AG04449 (cell line): ENCODE data around the gene TGFBR3.

Source experiments
- CTCF ChIA-PET: fragments of 350-600 bp; formaldehyde crosslinking; extraction: SDS; loops from one replicate; lab custom pipeline; 2021; ENCODE audit warnings: antibody characterized with exemption; lab: Yijun Ruan, JAX
- POLR2A ChIA-PET: fragments of 400-600, 350-600 bp; formaldehyde crosslinking; extraction: SDS; loops from one replicate; lab custom pipeline; 2020; ENCODE audit warnings: antibody characterized with exemption, inconsistent platforms; lab: Yijun Ruan, JAX
- DNase-seq: peaks from one replicate; pipeline ENCODE4 v3.0.0-alpha.2; 2010; ENCODE audit warnings: low read depth, low spot score
- H3K4me3 ChIP-seq: 2 replicates; pipeline ENCODE4 v1.5.1; 2011; ENCODE audit warnings: low read depth, mild to moderate bottlenecking, control low read depth, low read length
- CTCF ChIP-seq: IDR thresholded peaks from one replicate; pipeline ENCODE4 v1.5.1; 2011; ENCODE audit warnings: mild to moderate bottlenecking, moderate library complexity, low read length, control low read depth, inconsistent platforms; ENCODE audit not compliant: insufficient read depth; ENCODE audit errors: missing control alignments

TGFBR3 gene

GRCh38 chr1:91919962-91920361 is 34.0 kb upstream of the TGFBR3 start:
- ChIA-PET CTCF (interaction anchor here (0.9 to 1.8 kb wide), 4 partner anchors 14 to 407 kb away, joined by 3 to 5 read pairs (median 4); no protein-coding TSS in a partner anchor), POLR2A (no interaction called here)
- no peak overlapping the region for H3K4me3 ChIP-seq
- TF ChIP-seq CTCF, result no peak
- no peak for DNase-seq

- no peak overlapping the region for H3K4me3 ChIP-seq
- no peak for TF ChIP-seq CTCF
- ChIA-PET CTCF (interaction anchor here (1.1 kb wide), 1 partner anchor 387 kb away, joined by 4 read pairs; no protein-coding TSS in a partner anchor), POLR2A (interaction anchor here (1.2 kb wide), 1 partner anchor 13 kb away, joined by 3 read pairs; no protein-coding TSS in a partner anchor)
- DNase-seq, result no peak
These were observed 31.0 kb upstream of the TGFBR3 start for GRCh38 chr1:91916811-91917460.

GRCh38 chr1:91916046-91916445 is 30.1 kb upstream of the TGFBR3 start:
- no peak for DNase-seq
- TF ChIP-seq CTCF, result no peak
- H3K4me3 ChIP-seq, result no peak overlapping the region
- ChIA-PET POLR2A (no interaction called here), CTCF (interaction anchor here (1.3 kb wide), 1 partner anchor 32 kb away, joined by 4 read pairs; no protein-coding TSS in a partner anchor)

GRCh38 chr1:91913018-91913417 is 27.1 kb upstream of the TGFBR3 start:
- DNase-seq, result no peak
- CTCF ChIA-PET, result interaction anchor here (0.9 to 1.7 kb wide), 2 partner anchors 15 to 400 kb away, joined by 3 to 5 read pairs; no protein-coding TSS in a partner anchor
- POLR2A ChIA-PET, result no interaction called here
- TF ChIP-seq CTCF, result no peak
- H3K4me3 ChIP-seq, result no peak overlapping the region

- no peak for DNase-seq
- CTCF ChIA-PET, result no interaction called here
- no peak overlapping the region for H3K4me3 ChIP-seq
- TF ChIP-seq CTCF, result no peak
- POLR2A ChIA-PET, result no interaction called here
These were observed 26.3 kb upstream of the TGFBR3 start for GRCh38 chr1:91912266-91912665.

- no peak for TF ChIP-seq CTCF
- ChIA-PET CTCF (interaction anchor here (0.8 to 5.5 kb wide), 9 partner anchors 9 to 399 kb away, joined by 3 to 27 read pairs (median 4); partner anchors contain the start of gene TGFBR3), POLR2A (no interaction called here)
- no peak overlapping the region for H3K4me3 ChIP-seq
- DNase-seq, result no peak
These were observed 15.3 kb upstream of the TGFBR3 start for GRCh38 chr1:91901231-91901630.
